GM23338 (cell line): ENCODE measurements around the gene IQUB. TPM values are rescaled to one million over a fixed set of nuclear protein-coding genes. Genes with fewer than 3 reads are reported as not detected.

ENCODE experiments used
- ATAC-seq: fragments of 200-7000 bp; cut with Tn5 transposase; 3 replicates; pipeline ENCODE4 v1.9.1; 2020
- DNase-seq: peaks from one replicate; pipeline ENCODE4 v3.0.0-alpha.2; 2015; ENCODE audit warnings: low spot score
- H2AFZ ChIP-seq: fragments of 200-600 bp; sonication (generic); 2 replicates; pipeline ENCODE4 v1.8.0; 2016; ENCODE audit warnings: antibody characterized with exemption, mild to moderate bottlenecking, moderate library complexity
- H3F3A ChIP-seq: fragments of 200-600 bp; sonication (generic); replicated peaks from 2 replicates; pipeline ENCODE4 v1.8.0; 2017; ENCODE audit warnings: antibody characterized with exemption, mixed run types, low read depth
- H3K27ac ChIP-seq: fragments of 200-600 bp; sonication (generic); 2 replicates; pipeline ENCODE4 v1.6.1; 2016; ENCODE audit warnings: low read depth
- H3K27me3 ChIP-seq: fragments of 200-600 bp; sonication (generic); 2 replicates; pipeline ENCODE4 v1.8.0; 2016; ENCODE audit warnings: mild to moderate bottlenecking, mixed run types, moderate library complexity; ENCODE audit not compliant: insufficient read depth
- H3K36me3 ChIP-seq: fragments of 200-600 bp; sonication (generic); 2 replicates; pipeline ENCODE4 v1.8.0; 2016; ENCODE audit warnings: mild to moderate bottlenecking; ENCODE audit not compliant: insufficient read depth
- H3K4me1 ChIP-seq: fragments of 200-600 bp; sonication (generic); 2 replicates; pipeline ENCODE4 v1.8.0; 2016; ENCODE audit warnings: mild to moderate bottlenecking, moderate library complexity; ENCODE audit not compliant: insufficient read depth
- H3K4me2 ChIP-seq: fragments of 200-600 bp; sonication (generic); 2 replicates; pipeline ENCODE4 v1.7.1; 2017; ENCODE audit warnings: mixed run types
- H3K4me3 ChIP-seq: fragments of 200-600 bp; sonication (generic); 2 replicates; pipeline ENCODE4 v1.6.1; 2016; ENCODE audit warnings: mixed run types
- H3K79me2 ChIP-seq: fragments of 200-600 bp; sonication (generic); replicated peaks from 2 replicates; pipeline ENCODE4 v1.8.0; 2017; ENCODE audit warnings: mild to moderate bottlenecking; ENCODE audit not compliant: insufficient read depth
- H3K9me2 ChIP-seq: fragments of 200-600 bp; sonication (generic); 2 replicates; pipeline ENCODE4 v1.8.0; 2017; ENCODE audit not compliant: insufficient read depth
- H4K20me1 ChIP-seq: fragments of 200-600 bp; sonication (generic); replicated peaks from 2 replicates; pipeline ENCODE4 v1.8.0; 2017; ENCODE audit warnings: mild to moderate bottlenecking; ENCODE audit not compliant: insufficient read depth
- H3K27ac Mint-ChIP-seq: 2 replicates; pipeline ENCODE4 v1.8.0; 2020; ENCODE audit warnings: inconsistent platforms, mild to moderate bottlenecking, moderate library complexity, mixed read lengths
- H3K27me3 Mint-ChIP-seq: 3 replicates; pipeline ENCODE4 v1.8.0; 2022; ENCODE audit warnings: low read depth, mild to moderate bottlenecking, moderate library complexity, mixed read lengths, inconsistent platforms; ENCODE audit not compliant: insufficient read depth, poor library complexity
- H3K36me3 Mint-ChIP-seq: 3 replicates; pipeline ENCODE4 v1.8.0; 2021; ENCODE audit warnings: low read depth, mild to moderate bottlenecking, inconsistent platforms, moderate library complexity, mixed read lengths
- H3K4me1 Mint-ChIP-seq: 3 replicates; pipeline ENCODE4 v1.8.0; 2020; ENCODE audit warnings: mild to moderate bottlenecking, inconsistent platforms, mixed read lengths
- H3K4me3 Mint-ChIP-seq: 3 replicates; pipeline ENCODE4 v1.8.0; 2021; ENCODE audit warnings: moderate library complexity, mild to moderate bottlenecking, inconsistent platforms, mixed read lengths
- H3K9me3 Mint-ChIP-seq: 3 replicates; pipeline ENCODE4 v1.8.0; 2020; ENCODE audit warnings: moderate library complexity, mild to moderate bottlenecking, inconsistent platforms, mixed read lengths
- EZH2phosphoT487 ChIP-seq: fragments of 200-600 bp; sonication (generic); IDR thresholded peaks from one replicate; pipeline ENCODE4 v1.8.1; 2018; ENCODE audit warnings: antibody characterized with exemption; ENCODE audit not compliant: unreplicated experiment
- JUNB ChIP-seq: IDR thresholded peaks from one replicate; pipeline ENCODE4 v1.6.1; 2016; ENCODE audit warnings: antibody characterized with exemption; ENCODE audit not compliant: unreplicated experiment
- NANOG ChIP-seq: IDR thresholded peaks from 2 replicates; pipeline ENCODE4 v1.6.1; 2016; ENCODE audit warnings: antibody characterized with exemption, borderline replicate concordance
- POLR2AphosphoS5 ChIP-seq: IDR thresholded peaks from 2 replicates; pipeline ENCODE4 v1.6.1; 2016; ENCODE audit warnings: antibody characterized with exemption, low read depth
- STAT1 ChIP-seq: IDR thresholded peaks from one replicate; pipeline ENCODE4 v1.6.1; 2016; ENCODE audit warnings: antibody characterized with exemption; ENCODE audit not compliant: unreplicated experiment
- ZNF114 ChIP-seq: fragments of 250-450 bp; sonication (Bioruptor Pico); IDR thresholded peaks from 2 replicates; pipeline ENCODE4 v1.5.0; 2020; ENCODE audit warnings: mild to moderate bottlenecking, moderate library complexity
- ZNF331 ChIP-seq: fragments of 250-450 bp; sonication (Bioruptor Pico); IDR thresholded peaks from 2 replicates; pipeline ENCODE4 v1.5.0; 2020; ENCODE audit warnings: low read depth, mild to moderate bottlenecking, moderate library complexity
- polyA plus RNA-seq: library from polyadenylated mRNA; unstranded; fragments of >200 nt; fragmentation: Nextera tagmentation; extraction: Ambion mirVana; gene quantifications from 2 replicates; pipeline ENCODE4 v1.2.1, GENCODE V29; 2016
- total RNA-seq: library from RNA; depleted of rRNA; stranded (reverse); fragments of >200 nt; shearing (Covaris generic); gene quantifications from 2 replicates; pipeline ENCODE4 v1.2.3, GENCODE V29; 2014
- TF ChIP-seq, protein P1 (sequence below): IDR thresholded peaks from one replicate; pipeline ENCODE4 v1.6.1; 2018; ENCODE audit warnings: antibody characterized with exemption; ENCODE audit not compliant: unreplicated experiment
- TF ChIP-seq, protein P2 (sequence below), 2 experiments: fragments of 200-600 bp in 1 of 2; sonication (generic) in 1 of 2; conservative IDR thresholded peaks; 2 replicates each; pipeline versions ENCODE4 v1.5.1 to v1.6.1; 2016 to 2017; ENCODE audit warnings: antibody characterized with exemption in 2 of 2, low read depth in 2 of 2, mild to moderate bottlenecking in 2 of 2, moderate library complexity in 1 of 2
- TF ChIP-seq, protein P3 (sequence below): fragments of 250-450 bp; sonication (Bioruptor Pico); IDR thresholded peaks from 2 replicates; pipeline ENCODE4 v1.5.0; 2020; ENCODE audit warnings: mild to moderate bottlenecking, moderate library complexity
- TF ChIP-seq, protein P4 (sequence below): IDR thresholded peaks from 2 replicates; pipeline ENCODE4 v1.6.1; 2016; ENCODE audit warnings: antibody characterized with exemption

Gene IQUB
- total and polyA plus RNA-seq, 2 experiments from 2014 or later = 0.79 to 1.1 TPM

DNA sequence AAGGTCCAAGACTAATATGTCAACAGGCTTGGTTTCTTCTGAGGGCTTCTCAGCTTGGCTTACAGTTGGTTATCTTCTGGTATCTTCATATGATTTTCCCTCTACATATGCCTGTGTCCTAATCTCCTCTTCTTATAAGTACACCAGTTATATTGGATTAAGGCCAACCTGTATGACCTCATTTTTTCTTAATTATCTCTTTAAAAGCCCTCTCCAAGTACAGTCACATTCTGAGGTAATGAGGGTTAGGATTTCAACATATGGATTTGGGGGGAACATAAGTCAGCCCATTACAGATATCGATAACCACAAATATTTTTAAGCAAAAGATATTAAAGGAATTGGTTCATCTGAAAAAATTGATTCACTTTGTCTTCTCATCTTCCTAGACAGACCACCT, 49.2 kb downstream of the IQUB start (continued):
- TF ChIP-seq, protein P1, sequence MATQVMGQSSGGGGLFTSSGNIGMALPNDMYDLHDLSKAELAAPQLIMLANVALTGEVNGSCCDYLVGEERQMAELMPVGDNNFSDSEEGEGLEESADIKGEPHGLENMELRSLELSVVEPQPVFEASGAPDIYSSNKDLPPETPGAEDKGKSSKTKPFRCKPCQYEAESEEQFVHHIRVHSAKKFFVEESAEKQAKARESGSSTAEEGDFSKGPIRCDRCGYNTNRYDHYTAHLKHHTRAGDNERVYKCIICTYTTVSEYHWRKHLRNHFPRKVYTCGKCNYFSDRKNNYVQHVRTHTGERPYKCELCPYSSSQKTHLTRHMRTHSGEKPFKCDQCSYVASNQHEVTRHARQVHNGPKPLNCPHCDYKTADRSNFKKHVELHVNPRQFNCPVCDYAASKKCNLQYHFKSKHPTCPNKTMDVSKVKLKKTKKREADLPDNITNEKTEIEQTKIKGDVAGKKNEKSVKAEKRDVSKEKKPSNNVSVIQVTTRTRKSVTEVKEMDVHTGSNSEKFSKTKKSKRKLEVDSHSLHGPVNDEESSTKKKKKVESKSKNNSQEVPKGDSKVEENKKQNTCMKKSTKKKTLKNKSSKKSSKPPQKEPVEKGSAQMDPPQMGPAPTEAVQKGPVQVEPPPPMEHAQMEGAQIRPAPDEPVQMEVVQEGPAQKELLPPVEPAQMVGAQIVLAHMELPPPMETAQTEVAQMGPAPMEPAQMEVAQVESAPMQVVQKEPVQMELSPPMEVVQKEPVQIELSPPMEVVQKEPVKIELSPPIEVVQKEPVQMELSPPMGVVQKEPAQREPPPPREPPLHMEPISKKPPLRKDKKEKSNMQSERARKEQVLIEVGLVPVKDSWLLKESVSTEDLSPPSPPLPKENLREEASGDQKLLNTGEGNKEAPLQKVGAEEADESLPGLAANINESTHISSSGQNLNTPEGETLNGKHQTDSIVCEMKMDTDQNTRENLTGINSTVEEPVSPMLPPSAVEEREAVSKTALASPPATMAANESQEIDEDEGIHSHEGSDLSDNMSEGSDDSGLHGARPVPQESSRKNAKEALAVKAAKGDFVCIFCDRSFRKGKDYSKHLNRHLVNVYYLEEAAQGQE = no peak
- no peak for TF ChIP-seq NANOG
- TF ChIP-seq JUNB = no peak
- TF ChIP-seq ZNF114 (CRISPR knock-in tag) = no peak
- TF ChIP-seq, protein P2, sequence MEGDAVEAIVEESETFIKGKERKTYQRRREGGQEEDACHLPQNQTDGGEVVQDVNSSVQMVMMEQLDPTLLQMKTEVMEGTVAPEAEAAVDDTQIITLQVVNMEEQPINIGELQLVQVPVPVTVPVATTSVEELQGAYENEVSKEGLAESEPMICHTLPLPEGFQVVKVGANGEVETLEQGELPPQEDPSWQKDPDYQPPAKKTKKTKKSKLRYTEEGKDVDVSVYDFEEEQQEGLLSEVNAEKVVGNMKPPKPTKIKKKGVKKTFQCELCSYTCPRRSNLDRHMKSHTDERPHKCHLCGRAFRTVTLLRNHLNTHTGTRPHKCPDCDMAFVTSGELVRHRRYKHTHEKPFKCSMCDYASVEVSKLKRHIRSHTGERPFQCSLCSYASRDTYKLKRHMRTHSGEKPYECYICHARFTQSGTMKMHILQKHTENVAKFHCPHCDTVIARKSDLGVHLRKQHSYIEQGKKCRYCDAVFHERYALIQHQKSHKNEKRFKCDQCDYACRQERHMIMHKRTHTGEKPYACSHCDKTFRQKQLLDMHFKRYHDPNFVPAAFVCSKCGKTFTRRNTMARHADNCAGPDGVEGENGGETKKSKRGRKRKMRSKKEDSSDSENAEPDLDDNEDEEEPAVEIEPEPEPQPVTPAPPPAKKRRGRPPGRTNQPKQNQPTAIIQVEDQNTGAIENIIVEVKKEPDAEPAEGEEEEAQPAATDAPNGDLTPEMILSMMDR (conservative IDR thresholded peaks at IDR 0.05; ENCODE audit: low read depth in 2 of 2) = no peak
- no peak for TF ChIP-seq STAT1

DNA sequence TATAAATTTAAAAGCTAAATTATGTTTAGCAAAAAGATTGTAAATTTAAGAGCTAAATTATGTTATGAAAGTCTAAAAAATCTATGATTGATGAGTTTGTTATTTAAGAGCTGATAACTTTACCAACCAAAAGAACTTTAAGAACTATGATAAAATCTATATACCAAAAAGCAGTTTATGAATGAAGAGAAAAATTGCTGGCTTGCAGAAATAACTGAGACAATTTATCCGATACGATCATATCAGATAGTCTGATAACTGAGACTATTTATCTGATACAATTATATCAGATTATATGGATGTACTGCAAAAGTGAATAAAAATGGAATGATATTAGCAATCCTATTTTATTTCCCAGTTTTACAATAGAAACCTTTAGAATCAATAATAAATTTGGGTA, 50.2 kb downstream of the IQUB start:
- H3K9me2 ChIP-seq = no peaks in the 10 kb centered on the region
- no peaks in the 10 kb centered on the region for H3K27me3 Mint-ChIP-seq
- TF ChIP-seq, protein P2 (conservative IDR thresholded peaks at IDR 0.05; ENCODE audit: low read depth in 2 of 2) = no peak
- TF ChIP-seq EZH2phosphoT487 (no peak), POLR2AphosphoS5 (no peak), ZNF331 (no peak), ZNF114 (CRISPR knock-in tag) (no peak), JUNB (no peak)
- TF ChIP-seq, protein P3, sequence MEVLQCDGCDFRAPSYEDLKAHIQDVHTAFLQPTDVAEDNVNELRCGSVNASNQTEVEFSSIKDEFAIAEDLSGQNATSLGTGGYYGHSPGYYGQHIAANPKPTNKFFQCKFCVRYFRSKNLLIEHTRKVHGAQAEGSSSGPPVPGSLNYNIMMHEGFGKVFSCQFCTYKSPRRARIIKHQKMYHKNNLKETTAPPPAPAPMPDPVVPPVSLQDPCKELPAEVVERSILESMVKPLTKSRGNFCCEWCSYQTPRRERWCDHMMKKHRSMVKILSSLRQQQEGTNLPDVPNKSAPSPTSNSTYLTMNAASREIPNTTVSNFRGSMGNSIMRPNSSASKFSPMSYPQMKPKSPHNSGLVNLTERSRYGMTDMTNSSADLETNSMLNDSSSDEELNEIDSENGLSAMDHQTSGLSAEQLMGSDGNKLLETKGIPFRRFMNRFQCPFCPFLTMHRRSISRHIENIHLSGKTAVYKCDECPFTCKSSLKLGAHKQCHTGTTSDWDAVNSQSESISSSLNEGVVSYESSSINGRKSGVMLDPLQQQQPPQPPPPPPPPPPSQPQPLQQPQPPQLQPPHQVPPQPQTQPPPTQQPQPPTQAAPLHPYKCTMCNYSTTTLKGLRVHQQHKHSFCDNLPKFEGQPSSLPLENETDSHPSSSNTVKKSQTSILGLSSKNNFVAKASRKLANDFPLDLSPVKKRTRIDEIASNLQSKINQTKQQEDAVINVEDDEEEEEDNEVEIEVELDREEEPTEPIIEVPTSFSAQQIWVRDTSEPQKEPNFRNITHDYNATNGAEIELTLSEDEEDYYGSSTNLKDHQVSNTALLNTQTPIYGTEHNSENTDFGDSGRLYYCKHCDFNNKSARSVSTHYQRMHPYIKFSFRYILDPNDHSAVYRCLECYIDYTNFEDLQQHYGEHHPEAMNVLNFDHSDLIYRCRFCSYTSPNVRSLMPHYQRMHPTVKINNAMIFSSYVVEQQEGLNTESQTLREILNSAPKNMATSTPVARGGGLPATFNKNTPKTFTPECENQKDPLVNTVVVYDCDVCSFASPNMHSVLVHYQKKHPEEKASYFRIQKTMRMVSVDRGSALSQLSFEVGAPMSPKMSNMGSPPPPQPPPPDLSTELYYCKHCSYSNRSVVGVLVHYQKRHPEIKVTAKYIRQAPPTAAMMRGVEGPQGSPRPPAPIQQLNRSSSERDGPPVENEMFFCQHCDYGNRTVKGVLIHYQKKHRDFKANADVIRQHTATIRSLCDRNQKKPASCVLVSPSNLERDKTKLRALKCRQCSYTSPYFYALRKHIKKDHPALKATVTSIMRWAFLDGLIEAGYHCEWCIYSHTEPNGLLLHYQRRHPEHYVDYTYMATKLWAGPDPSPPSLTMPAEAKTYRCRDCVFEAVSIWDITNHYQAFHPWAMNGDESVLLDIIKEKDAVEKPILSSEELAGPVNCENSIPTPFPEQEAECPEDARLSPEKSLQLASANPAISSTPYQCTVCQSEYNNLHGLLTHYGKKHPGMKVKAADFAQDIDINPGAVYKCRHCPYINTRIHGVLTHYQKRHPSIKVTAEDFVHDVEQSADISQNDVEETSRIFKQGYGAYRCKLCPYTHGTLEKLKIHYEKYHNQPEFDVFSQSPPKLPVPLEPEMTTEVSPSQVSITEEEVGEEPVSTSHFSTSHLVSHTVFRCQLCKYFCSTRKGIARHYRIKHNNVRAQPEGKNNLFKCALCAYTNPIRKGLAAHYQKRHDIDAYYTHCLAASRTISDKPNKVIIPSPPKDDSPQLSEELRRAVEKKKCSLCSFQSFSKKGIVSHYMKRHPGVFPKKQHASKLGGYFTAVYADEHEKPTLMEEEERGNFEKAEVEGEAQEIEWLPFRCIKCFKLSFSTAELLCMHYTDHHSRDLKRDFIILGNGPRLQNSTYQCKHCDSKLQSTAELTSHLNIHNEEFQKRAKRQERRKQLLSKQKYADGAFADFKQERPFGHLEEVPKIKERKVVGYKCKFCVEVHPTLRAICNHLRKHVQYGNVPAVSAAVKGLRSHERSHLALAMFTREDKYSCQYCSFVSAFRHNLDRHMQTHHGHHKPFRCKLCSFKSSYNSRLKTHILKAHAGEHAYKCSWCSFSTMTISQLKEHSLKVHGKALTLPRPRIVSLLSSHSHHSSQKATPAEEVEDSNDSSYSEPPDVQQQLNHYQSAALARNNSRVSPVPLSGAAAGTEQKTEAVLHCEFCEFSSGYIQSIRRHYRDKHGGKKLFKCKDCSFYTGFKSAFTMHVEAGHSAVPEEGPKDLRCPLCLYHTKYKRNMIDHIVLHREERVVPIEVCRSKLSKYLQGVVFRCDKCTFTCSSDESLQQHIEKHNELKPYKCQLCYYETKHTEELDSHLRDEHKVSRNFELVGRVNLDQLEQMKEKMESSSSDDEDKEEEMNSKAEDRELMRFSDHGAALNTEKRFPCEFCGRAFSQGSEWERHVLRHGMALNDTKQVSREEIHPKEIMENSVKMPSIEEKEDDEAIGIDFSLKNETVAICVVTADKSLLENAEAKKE (CRISPR knock-in tag) = no peak
- TF ChIP-seq, protein P4, sequence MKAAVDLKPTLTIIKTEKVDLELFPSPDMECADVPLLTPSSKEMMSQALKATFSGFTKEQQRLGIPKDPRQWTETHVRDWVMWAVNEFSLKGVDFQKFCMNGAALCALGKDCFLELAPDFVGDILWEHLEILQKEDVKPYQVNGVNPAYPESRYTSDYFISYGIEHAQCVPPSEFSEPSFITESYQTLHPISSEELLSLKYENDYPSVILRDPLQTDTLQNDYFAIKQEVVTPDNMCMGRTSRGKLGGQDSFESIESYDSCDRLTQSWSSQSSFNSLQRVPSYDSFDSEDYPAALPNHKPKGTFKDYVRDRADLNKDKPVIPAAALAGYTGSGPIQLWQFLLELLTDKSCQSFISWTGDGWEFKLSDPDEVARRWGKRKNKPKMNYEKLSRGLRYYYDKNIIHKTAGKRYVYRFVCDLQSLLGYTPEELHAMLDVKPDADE = no peak

More for the DNA sequence above, 50.2 kb downstream of the IQUB start:
- Histone ChIP-seq H2AFZ (no peak overlapping the region), H3K79me2 (no peaks in the 10 kb centered on the region), H4K20me1 (no peaks in the 10 kb centered on the region), H3K4me3 (no peak overlapping the region), H3F3A (no peaks in the 10 kb centered on the region), H3K4me1 (no peaks in the 10 kb centered on the region), H3K36me3 (no peaks in the 10 kb centered on the region), H3K27ac (no peak overlapping the region), H3K4me2 (no peak overlapping the region), H3K27me3 (no peaks in the 10 kb centered on the region)
- no peaks in the 10 kb centered on the region for H3K36me3 Mint-ChIP-seq
- H3K4me3 Mint-ChIP-seq = no peak overlapping the region
- no peaks in the 10 kb centered on the region for H3K9me3 Mint-ChIP-seq
- DNase-seq = no peak
- no peak for ATAC-seq
- no peaks in the 10 kb centered on the region for H3K4me1 Mint-ChIP-seq
- no peak overlapping the region for H3K27ac Mint-ChIP-seq
